Right lobe of liver (tissue), 6 donors: ENCODE data around the gene ADARB2. TPM values are rescaled to one million over a fixed set of nuclear protein-coding genes. Genes with fewer than 3 reads are reported as not detected.
"Not testable (repeated sequence)": the region's sequence is repeated elsewhere in the genome, so short reads cannot be mapped to it uniquely, and the experiment has no call there.

ENCODE experiments used
- ATAC-seq, 4 donors: fragments of 200-7000 bp; cut with Tn5 transposase; one replicate each; pipeline ENCODE4 v1.9.1; 2020; ENCODE audit warnings: mild to moderate bottlenecking in 4 of 4, moderate library complexity in 4 of 4
- DNase-seq, 3 donors: peaks; one replicate each; pipeline ENCODE4 v3.0.0-alpha.2; 2020
- H3K27ac ChIP-seq, 3 donors: fragments of 200-600 bp; one replicate each; pipeline ENCODE4 v1.8.0; 2022
- H3K27me3 ChIP-seq, 2 donors: fragments of 200-600 bp; one replicate each; pipeline ENCODE4 v1.8.0; 2022
- H3K36me3 ChIP-seq, 4 donors: fragments of 200-600 bp; sonication (generic) in 1 of 4; one replicate each; pipeline versions ENCODE4 v1.5.1 to v1.8.0; 2017 to 2022; ENCODE audit warnings: control low read depth in 1 of 4
- H3K4me1 ChIP-seq, 4 donors: fragments of 200-600 bp; sonication (generic) in 1 of 4; one replicate each; pipeline versions ENCODE4 v1.5.1 to v1.8.0; 2017 to 2022; ENCODE audit warnings: control low read depth in 1 of 4
- H3K4me3 ChIP-seq, 3 donors: fragments of 200-600 bp; one replicate each; pipeline ENCODE4 v1.8.0; 2022
- H3K9me3 ChIP-seq, 4 donors: fragments of 200-600 bp; sonication (generic) in 1 of 4; one replicate each; pipeline versions ENCODE4 v1.5.1 to v1.8.0; 2017 to 2022; ENCODE audit warnings: control low read depth in 1 of 4
- POLR2A ChIP-seq: fragments of 450-650 bp; IDR thresholded peaks from one replicate; pipeline ENCODE4 v1.6.1; 2017; ENCODE audit warnings: antibody characterized with exemption, mild to moderate bottlenecking
- WGBS: methylation state at CpG from one replicate; pipeline ENCODE4 v1.1.6; 2018; ENCODE audit warnings: low coverage, low lambda C conversion rate; ENCODE audit not compliant: insufficient coverage; ENCODE audit errors: missing lambda C conversion rate; 5-methylcytosine and 5-hydroxymethylcytosine counted together
- intact Hi-C, 2 donors: fragments of 100-400 bp; cut with DNase I; formaldehyde crosslinking; loops; one replicate each; pipeline versions ENCODE4 v1.11.2 to v1.14.1; 2022
- total RNA-seq, 6 experiments: library from RNA; depleted of rRNA in 2 of 6; stranded (reverse); fragments of >200 nt in 2 of 6; fragmentation: NEBNext Ultra II Directional in 3 of 6; extraction: Animal tissue kit (Norgen Biotek cat#: 25700) in 3 of 6; gene quantifications; one replicate each; pipeline versions ENCODE4 v1.1.0 to v1.2.4, GENCODE V29; 2016 to 2023
- TF ChIP-seq, protein P1 (sequence below), 4 donors: fragments of 200-600 bp in 3 of 4; fragments of 450-650 bp in 1 of 4; IDR thresholded peaks; one replicate each; pipeline versions ENCODE4 v1.5.1 to v1.8.0; 2016 to 2022; ENCODE audit warnings: antibody characterized with exemption in 4 of 4, mild to moderate bottlenecking in 2 of 4
- donor health status: DM: no; HTN: yes; CAD: no.
- donor health status: DM: no; HTN: no; CAD: no.
- donor health status: DM: no; HTN: no; CAD: no.
- donor health status: DM: no; HTN: yes; CAD: no.
- donor health status: DM: no; HTN: yes; CAD: no.

The ADARB2 gene
- total RNA-seq, 6 experiments from 2014 or later: 0.07 to 0.68 (median 0.42) TPM

DNA sequence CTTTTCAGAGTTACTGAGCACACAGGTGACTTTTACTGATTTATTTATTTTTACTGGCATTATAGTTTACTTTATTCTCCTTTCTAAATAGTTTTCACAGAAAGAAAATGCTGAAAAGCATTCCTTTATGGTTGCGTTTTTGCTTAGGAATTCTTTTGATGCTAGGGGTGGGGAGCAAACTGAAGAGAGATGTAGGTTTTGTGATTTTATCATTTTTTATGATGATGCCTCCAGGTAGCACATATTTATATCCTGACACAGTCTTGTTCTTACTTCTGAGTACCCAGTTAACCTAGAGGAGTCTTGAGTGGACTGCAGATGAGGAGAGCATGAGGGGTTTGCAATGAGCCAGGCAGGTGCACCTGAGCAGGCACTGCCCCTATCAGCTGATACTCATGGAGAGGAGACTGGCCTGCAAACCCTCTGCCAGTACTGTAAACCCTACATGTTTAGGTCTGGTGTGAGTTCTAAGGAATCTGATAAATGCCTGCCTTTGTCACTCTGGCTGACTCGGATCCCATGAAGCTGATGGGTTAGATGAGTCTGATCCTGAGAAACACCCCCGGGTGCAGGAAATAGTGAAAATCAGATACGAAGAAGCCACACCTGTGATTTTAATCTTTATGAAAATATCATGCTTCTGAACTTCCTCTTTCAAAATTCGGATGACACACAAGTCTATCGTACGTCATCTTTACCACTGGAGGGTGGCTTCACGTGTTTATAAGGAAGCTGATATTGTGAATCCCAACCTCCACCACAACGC lies 378.3 kb downstream of the ADARB2 start:
- no peaks in the 10 kb centered on the region for H3K27me3 ChIP-seq
- no peak for TF ChIP-seq POLR2A
- TF ChIP-seq, protein P1, sequence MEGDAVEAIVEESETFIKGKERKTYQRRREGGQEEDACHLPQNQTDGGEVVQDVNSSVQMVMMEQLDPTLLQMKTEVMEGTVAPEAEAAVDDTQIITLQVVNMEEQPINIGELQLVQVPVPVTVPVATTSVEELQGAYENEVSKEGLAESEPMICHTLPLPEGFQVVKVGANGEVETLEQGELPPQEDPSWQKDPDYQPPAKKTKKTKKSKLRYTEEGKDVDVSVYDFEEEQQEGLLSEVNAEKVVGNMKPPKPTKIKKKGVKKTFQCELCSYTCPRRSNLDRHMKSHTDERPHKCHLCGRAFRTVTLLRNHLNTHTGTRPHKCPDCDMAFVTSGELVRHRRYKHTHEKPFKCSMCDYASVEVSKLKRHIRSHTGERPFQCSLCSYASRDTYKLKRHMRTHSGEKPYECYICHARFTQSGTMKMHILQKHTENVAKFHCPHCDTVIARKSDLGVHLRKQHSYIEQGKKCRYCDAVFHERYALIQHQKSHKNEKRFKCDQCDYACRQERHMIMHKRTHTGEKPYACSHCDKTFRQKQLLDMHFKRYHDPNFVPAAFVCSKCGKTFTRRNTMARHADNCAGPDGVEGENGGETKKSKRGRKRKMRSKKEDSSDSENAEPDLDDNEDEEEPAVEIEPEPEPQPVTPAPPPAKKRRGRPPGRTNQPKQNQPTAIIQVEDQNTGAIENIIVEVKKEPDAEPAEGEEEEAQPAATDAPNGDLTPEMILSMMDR (IDR thresholded peaks at IDR 0.05): no peak
- H3K4me3 ChIP-seq: no peak overlapping the region
- DNase-seq (no peak), ATAC-seq (no peak)
- H3K36me3 ChIP-seq: no peaks in the 10 kb centered on the region
- no peak overlapping the region for H3K27ac ChIP-seq
- no peaks in the 10 kb centered on the region for H3K9me3 ChIP-seq
- intact Hi-C loops: no loop called here
- no peaks in the 10 kb centered on the region for H3K4me1 ChIP-seq
- WGBS: 42% methylated on average over 9 of the region's 9 CpGs

DNA sequence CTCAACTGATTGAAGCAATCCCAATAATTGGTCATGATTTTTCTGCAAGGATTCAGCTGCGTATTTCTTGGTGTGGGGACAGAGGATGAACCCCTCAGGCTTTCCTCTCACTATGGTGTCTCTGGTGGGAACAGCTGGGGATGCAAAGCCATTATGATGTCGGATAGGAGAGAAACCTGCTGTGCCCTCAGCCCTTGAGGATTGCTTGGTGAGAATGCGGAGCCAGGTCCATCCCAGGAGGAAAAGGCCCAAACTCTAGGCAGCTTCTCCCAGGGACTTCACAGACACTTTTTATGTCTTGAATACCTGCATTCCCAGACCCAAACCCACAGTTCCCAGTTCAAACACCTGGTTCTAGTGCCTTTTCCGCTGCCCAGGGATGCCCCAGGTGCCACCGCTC lies 379.2 kb downstream of the ADARB2 start:
- H3K4me3 ChIP-seq: no peak overlapping the region
- ATAC-seq: no peak

DNA sequence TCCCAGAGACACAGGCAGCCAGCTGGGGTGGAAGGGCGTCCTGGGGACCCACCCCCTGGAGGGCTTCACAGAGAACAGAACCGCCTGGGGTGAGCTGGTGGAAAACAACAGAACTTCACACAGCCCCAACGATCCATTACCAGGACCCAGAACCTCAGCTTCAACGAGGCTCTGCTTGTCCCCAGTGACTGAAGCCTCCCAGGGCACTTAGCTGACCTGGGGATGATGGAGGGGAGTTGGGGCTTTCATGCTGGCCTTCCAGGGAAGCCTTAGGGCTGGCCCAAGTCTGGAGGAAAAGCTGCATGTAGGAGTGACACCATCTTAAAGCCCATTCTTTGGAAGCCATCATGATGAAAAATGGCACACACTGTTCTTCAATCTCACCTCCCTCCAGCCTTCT lies 381.0 kb downstream of the ADARB2 start:
- Histone ChIP-seq H3K9me3 (no peaks in the 10 kb centered on the region), H3K36me3 (no peaks in the 10 kb centered on the region), H3K27me3 (no peaks in the 10 kb centered on the region), H3K4me1 (no peaks in the 10 kb centered on the region), H3K4me3 (no peak overlapping the region), H3K27ac (no peak overlapping the region)
- DNase-seq (no peak), ATAC-seq (no peak)
- no CpG with 5 or more reads among the region's 4 CpGs for WGBS
- intact Hi-C loops: no loop called here
- TF ChIP-seq POLR2A: no peak
- TF ChIP-seq, protein P1 (IDR thresholded peaks at IDR 0.05): no peak

More for the DNA sequence above, 379.2 kb downstream of the ADARB2 start:
- H3K27me3 ChIP-seq: no peaks in the 10 kb centered on the region
- 61% methylated on average over 4 of the region's 5 CpGs for WGBS
- H3K27ac ChIP-seq: no peak overlapping the region
- intact Hi-C loops: no loop called here
- H3K4me1 ChIP-seq: no peaks in the 10 kb centered on the region
- TF ChIP-seq, protein P1 (IDR thresholded peaks at IDR 0.05): no peak
- no peak for TF ChIP-seq POLR2A
- no peaks in the 10 kb centered on the region for H3K36me3 ChIP-seq
- no peak for DNase-seq
- H3K9me3 ChIP-seq: no peaks in the 10 kb centered on the region

DNA sequence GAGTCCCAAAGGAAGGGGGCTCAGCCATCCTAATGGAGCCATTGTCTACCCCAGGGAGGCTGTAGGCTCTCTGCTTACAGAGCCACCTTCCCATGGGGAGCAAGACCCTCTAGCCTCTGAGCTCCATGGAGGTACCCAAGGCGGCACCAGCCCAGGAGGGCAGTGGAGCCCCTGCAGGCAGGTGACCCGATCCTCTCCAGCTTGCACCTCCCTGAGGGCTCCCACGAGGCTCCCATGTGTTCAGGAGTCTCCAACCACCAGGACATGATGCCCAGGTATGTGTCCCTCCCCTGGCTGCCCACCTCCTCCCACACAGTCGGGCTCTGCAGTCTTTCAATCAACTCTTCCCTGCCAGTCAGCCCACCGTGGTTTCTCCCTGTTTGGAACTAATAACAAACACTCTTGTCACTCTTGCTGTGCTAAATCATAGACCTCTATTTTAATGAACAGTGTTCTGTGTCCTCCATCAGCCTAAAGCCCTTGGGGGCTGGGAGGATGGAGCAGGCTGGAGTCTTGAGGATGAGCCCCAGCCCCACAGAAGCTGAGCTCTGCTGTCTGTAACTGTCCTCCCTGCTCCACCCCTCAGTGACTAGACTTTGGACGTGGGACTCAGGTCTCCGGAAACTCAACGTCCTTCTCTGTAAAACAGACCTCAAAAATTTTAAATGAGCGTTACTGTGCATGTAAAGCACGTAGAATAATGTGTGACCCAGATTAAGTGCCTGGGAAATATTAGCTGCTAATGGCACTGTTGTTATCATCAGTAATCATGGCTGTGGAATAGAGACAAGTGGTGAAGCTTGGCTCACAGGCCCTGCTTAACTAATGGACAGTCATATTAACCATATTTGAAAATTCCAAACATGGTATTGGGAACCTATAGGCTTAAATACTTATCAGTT lies 382.3 kb downstream of the ADARB2 start:
- H3K4me3 ChIP-seq: no peak overlapping the region
- no peak for TF ChIP-seq POLR2A
- TF ChIP-seq, protein P1 (IDR thresholded peaks at IDR 0.05): no peak
- no peak overlapping the region for H3K27ac ChIP-seq
- DNase-seq (no peak), ATAC-seq (peak in 1 of 4 donors; percentile 25)
- intact Hi-C loops: no loop called here
- H3K4me1 ChIP-seq: no peaks in the 10 kb centered on the region
- no peaks in the 10 kb centered on the region for H3K27me3 ChIP-seq
- H3K36me3 ChIP-seq: no peaks in the 10 kb centered on the region
- no peaks in the 10 kb centered on the region for H3K9me3 ChIP-seq
- WGBS: 38% methylated on average over 7 of the region's 10 CpGs

DNA sequence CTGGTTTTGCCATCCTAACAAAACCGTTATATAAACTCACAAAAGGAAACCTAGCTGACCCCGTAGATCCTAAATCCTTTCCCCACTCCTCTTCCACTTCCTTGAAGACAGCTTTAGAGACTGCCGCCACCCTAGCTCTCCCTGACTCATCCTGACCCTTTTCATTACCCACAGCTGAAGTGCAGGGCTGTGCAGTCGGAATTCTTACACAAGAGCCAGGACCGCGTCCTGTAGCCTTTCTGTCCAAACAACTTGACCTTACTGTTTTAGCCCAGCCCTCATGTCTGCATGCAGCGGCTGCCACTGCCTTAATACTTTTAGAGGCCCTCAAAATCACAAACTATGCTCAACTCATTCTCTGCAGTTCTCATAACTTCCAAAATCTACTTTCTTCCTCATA lies 385.0 kb downstream of the ADARB2 start:
- H3K36me3 ChIP-seq, H3K27me3 ChIP-seq, DNase-seq, H3K4me3 ChIP-seq, intact Hi-C loops, ATAC-seq, H3K9me3 ChIP-seq, H3K4me1 ChIP-seq, H3K27ac ChIP-seq: not testable (repeated sequence)
- WGBS: 66% methylated on average over 7 of the region's 7 CpGs
